Kidney tubule cell (primary cell): ENCODE results near the gene CEND1.
"Not testable (repeated sequence)": the region's sequence is repeated elsewhere in the genome, so short reads cannot be mapped to it uniquely, and the experiment has no call there.

Source experiments
- DNase-seq: peaks from one replicate; pipeline ENCODE4 v3.0.0-alpha.2; 2018; ENCODE audit warnings: low spot score

The CEND1 gene

GRCh38 chr11:763549-764321, 26.2 kb downstream of the CEND1 start:
- DNase-seq, result no peak

DNA sequence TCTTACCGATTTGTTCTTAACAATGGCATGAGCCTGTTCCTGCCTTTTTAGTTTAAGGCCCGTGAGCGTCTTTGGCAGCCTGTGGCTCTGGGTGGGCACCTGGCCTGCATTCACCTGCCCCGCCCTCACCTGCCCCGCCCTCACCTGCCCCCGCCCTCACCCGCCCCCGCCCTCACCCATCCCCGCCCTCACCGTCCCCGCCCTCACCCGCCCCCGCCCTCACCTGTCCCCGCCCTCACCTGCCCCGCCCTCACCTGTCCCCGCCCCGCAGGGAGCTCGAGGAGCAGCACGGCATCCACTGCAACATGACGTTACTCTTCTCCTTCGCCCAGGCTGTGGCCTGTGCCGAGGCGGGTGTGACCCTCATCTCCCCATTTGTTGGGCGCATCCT, 26.8 kb downstream of the CEND1 start:
- DNase-seq, result no peak

DNA sequence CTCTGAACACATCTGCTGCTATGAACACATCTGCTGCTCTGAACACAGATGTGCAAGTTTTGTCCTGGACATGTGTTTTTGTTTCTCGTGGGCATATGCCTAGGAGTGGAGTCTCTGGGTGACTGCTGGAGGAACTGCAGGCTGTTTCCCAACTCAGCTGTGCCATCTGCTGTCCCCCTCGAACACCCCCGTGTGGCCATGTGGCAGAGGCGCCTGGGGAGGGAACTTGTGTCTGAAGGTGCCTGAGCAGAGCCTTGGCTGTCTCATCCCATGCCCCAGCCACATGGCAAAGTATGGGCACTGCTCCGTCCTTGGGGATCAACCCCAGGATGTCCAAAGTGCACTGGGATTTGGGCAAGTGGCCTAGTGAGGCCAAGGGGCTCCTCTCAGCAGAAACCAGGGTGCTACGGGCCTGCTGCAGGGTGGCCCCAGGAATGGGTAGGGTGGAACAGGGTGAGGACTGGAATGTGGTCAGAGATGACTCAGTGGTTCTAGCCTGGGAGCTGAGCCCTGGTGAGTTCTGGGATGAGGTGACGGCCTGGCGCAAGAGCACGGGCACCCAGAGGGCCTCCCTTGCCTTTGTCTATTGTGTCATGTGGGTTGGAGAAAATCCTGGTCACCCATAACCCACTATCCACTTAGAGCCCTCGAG, 27.3 kb downstream of the CEND1 start:
- peak; percentile 78 for DNase-seq

DNA sequence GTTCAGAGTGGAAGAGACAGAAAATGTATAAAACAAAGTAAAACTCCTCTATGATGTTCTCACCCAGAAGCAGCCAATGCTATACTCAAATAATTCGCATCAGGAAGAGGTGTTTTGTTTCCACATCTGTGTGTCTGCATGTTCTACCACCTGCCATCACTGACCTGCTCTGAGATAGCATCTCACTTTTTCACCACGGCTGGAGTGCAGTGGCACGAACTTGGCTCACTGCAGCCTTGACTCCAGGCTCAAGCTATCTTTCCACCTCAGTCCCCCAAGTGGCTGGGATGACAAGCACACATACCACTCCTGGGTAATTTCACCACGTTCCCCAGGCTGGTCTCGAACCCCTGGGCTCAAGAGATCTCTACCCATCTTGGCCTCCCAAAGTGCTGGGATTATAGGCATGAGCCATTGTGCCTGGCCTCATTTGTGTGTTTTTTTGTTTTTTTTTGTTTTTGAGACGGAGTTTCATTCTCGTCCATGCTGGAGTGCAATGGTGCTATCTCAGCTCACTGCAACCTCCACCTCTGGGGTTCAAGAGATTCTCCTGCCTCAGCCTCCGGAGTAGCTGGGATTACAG, 28.3 kb downstream of the CEND1 start:
- no peak for DNase-seq

DNA sequence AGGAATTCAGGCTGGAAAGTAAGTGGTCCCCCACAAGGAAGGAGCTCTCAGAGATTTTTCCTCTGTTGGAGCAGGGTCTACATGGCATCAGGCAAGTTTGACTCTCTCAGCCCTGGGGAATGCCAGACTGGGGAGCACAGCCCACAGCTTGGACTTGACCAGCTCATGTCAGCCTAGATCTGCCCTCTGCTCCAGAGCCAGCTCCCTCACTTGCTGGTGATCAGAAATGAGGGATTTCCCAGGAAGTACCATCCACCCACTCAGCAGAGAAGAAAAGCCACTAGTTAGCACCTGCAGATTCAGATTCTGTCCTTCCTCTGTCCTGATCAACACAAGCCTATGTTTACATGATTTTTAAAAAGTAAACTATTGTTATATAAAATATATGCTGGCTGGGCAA, 29.7 kb downstream of the CEND1 start:
- DNase-seq, result no peak

- DNase-seq, result no peak
Observed at GRCh38 chr11:749731-750130, 40.2 kb downstream of the CEND1 start.

DNA sequence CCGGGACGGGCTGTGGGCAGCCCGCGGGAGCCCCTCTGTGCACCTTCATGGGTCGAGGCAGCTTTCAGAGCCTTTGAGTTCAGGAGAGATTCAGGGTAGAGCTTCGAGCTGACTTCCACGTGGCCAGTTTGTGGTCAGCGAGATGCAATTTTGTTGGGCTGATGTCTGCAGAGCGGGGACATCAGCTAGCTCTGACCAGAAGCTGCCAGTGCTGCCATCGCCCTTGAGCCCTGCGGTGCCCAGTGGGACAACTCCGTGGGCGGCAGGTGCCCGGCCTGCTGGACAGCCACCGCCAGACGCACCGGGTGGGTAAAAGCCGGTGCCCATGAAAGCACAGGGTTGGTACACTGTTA, 41.9 kb downstream of the CEND1 start:
- peak; percentile 41 for DNase-seq

DNA sequence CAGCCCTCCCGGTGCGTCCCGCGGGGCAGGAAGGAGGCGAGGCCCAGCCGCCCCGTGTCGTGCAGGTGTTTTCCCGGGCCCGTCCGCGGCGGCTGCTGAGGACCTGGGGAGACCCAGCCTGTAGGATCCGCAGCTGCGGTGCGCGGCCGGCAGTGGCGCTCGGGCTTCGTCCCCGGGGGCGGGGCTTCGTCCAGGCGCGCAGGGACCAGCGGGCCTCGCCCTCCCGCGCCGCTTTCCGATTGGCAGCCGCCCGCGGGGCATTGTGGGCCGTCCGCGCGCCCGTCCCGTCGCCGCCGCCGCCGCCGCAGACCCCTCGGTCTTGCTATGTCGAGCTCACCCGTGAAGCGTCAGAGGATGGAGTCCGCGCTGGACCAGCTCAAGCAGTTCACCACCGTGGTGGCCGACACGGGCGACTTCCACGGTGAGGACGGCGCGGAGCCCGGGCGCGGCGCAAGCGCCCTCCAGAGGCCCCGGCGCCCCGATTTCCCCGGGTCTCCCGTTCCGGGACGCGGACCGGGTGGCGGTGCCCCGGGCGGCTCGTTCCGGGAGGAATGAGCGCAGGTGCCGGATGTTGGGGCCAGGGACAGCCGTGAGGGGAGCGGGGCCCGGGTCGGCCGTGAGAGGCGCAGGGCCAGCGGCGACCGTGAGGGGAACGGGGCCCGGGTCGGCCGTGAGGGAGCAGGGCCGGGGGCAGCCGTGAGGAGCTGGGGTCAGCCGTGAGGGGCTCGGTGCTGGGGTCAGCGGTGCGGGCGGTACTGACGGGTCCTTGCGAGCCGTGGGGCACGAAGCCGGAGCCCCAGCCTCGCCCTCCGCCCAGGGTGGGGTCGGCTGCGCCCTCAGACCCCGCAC, 42.5 kb downstream of the CEND1 start, which contains the start of gene TALDO1:
Gene TALDO1 (plus strand): TSS at position 307 of the 849 bp plus-strand sequence. CDS start 18 bp downstream, at position 325.
- peak; percentile 90 for DNase-seq

DNA sequence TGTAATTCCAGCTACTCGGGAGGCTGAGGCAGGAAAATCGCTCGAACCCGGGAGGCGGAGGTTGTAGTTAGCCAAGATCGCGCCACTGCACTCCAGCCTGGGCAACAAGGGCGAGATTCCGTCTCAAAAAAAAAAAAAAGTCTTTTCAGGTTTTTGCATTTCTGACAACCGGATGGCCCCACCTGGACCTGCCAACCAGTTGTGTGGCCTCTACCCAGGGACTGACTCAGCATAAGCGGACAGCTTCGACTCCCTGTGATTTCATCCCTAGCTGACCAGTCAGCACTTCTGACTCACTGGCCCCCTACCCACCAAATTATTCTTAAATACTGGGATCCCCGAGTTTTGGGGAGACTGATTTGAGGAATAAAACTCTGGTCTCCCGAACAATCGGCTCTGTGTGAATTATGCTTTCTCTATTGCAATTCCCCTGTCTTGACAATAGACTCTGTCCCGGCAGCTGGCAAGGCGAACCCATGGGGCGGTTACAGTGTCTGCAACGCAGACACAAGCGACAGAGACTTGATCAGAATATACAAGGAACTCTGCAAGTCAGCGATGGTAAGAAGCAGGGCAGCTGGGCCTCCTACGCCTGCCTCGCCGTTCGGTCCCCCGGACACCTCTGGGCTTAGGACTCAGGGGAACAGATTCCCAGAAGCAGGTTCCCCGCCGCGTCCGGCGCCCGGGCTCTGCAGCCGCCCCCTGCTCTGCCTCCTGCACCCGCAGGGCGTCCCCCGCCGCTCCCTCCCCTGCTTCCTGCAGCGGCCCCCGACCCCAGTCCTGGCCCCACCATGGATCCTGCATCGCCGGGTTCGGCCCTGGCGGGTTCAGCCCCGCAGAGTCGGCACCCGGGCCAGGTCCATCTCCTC, 43.4 kb downstream of the CEND1 start:
- peak; percentile 67 for DNase-seq

DNA sequence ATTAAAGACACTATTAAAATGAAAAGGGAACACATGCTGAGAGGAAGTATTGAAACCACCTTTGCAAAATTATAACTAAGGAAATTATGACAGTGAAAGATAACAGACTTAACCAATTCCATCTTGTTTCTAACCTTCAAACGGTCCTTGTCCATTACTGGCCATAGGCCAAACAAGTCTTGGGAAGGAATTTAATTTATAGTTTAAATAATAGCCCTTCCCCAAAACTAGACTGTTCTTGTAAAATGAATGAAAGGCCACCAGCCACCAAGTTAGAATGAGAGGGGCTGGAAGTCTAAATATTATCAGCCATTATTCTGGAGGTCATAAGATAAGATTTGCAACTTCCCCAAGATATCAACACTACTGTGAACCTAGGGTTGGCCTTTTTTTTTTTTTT, 44.5 kb downstream of the CEND1 start:
- no peak for DNase-seq

- no peak for DNase-seq
Observed at GRCh38 chr11:742571-743201, 47.2 kb downstream of the CEND1 start.

DNA sequence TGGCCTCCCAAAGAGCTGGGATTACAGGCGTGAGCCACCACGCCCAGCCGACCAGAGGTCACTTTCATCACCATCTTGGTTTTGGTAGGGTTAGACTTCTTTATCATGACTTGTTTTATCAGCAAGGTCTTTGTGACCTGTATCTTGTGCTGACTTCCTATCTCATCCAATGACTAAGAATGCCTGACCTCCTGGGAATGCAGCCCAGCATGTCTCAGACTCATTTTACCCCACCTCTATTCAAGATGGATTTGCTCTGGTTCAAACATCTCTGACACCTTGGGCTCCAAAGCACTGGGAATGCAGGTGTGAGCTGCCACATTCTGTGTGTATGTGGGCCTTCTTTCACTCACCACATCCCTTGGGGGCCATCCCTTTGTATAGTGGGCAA, 47.7 kb downstream of the CEND1 start:
- DNase-seq, result peak; percentile 26

DNA sequence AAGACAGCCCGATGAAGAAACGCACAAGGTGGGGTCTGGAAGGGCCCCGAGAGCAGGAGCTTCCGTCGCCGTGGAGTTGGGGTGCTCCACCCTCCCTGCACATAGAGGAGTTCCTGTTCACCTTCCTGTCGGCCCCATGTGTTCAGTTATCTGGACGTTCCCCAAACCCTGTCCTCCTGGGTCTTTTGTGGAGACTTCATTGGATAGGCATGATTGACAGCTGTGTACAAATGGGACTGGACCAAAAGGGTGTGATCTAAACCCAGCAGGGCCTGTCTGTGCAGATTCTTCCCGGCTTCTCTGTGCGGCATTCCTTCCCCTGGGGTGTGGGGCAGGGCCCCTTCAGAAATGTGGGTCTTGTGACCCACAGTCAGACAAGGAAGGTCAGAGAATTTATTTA, 52.0 kb downstream of the CEND1 start:
- DNase-seq, result not testable (repeated sequence)

GRCh38 chr11:737366-737765, 52.5 kb downstream of the CEND1 start:
- no peak for DNase-seq
